Upper lobe of left lung (tissue), 6 donors: Measurements from ENCODE around the gene UGT1A10. TPM values are rescaled to one million over a fixed set of nuclear protein-coding genes. Genes with fewer than 3 reads are reported as not detected.
"Not testable (repeated sequence)": the region's sequence is repeated elsewhere in the genome, so short reads cannot be mapped to it uniquely, and the experiment has no call there.

ENCODE experiments used
- ATAC-seq, 2 donors: fragments of 200-7000 bp; cut with Tn5 transposase; one replicate each; pipeline ENCODE4 v1.9.1; 2022; ENCODE audit warnings: mild to moderate bottlenecking in 2 of 2, moderate library complexity in 2 of 2; ENCODE audit not compliant: low FRiP score in 2 of 2
- DNase-seq, 2 donors: peaks; one replicate each; pipeline ENCODE4 v3.0.0-alpha.2; 2019 to 2020
- H3K27ac ChIP-seq, 4 donors: fragments of 200-600 bp; sonication (generic); one replicate each; pipeline ENCODE4 v1.5.1; 2016 to 2019
- H3K27me3 ChIP-seq, 4 donors: fragments of 200-600 bp; sonication (generic); one replicate each; pipeline ENCODE4 v1.5.1; 2017 to 2019
- H3K36me3 ChIP-seq, 4 donors: fragments of 200-600 bp; sonication (generic); one replicate each; pipeline ENCODE4 v1.5.1; 2016 to 2019
- H3K4me1 ChIP-seq, 4 donors: fragments of 200-600 bp; sonication (generic); one replicate each; pipeline ENCODE4 v1.5.1; 2018 to 2019
- H3K4me3 ChIP-seq, 4 donors: fragments of 200-600 bp; sonication (generic); one replicate each; pipeline ENCODE4 v1.5.1; 2017 to 2019; ENCODE audit warnings: mild to moderate bottlenecking in 2 of 4, moderate library complexity in 1 of 4
- H3K9me3 ChIP-seq, 4 donors: fragments of 200-600 bp; sonication (generic); one replicate each; pipeline ENCODE4 v1.5.1; 2018 to 2019
- CTCF ChIP-seq, 6 experiments: fragments of 450-650 bp in 4 of 6; fragments of 200-600 bp in 2 of 6; sonication (generic) in 2 of 6; IDR thresholded peaks; one replicate each; pipeline ENCODE4 v1.5.1; 2016 to 2019; ENCODE audit warnings: antibody characterized with exemption in 6 of 6
- EP300 ChIP-seq, 4 donors: sonication (generic); formaldehyde crosslinking; IDR thresholded peaks; one replicate each; pipeline ENCODE4 v1.5.1; 2017; ENCODE audit warnings: antibody characterized with exemption in 4 of 4, control low read depth in 2 of 4
- POLR2A ChIP-seq, 4 donors: fragments of 450-650 bp; IDR thresholded peaks; one replicate each; pipeline ENCODE4 v1.5.1; 2016 to 2017; ENCODE audit warnings: antibody characterized with exemption in 4 of 4, mild to moderate bottlenecking in 2 of 4
- POLR2AphosphoS5 ChIP-seq, 2 donors: sonication (generic); formaldehyde crosslinking; IDR thresholded peaks; one replicate each; pipeline ENCODE4 v1.5.1; 2017; ENCODE audit warnings: antibody characterized with exemption in 2 of 2
- WGBS, 2 donors: methylation state at CpG; one replicate each; pipeline ENCODE4 v1.1.5; 2017 to 2018; 5-methylcytosine and 5-hydroxymethylcytosine counted together
- total RNA-seq, 6 donors: library from RNA; depleted of rRNA in 4 of 6; stranded (reverse); fragments of >200 nt in 4 of 6; gene quantifications; one replicate each; pipeline versions ENCODE4 v1.1.0 to v1.2.1, GENCODE V29; 2016 to 2021
- donor health status: DM: no; HTN: no; CAD: no; lungs with moderate emphysema.
- donor health status: DM: no; HTN: yes; CAD: no; lungs with severe emphysema.

UGT1A10 gene
- total RNA-seq, 6 donors from 2014 or later, result not detected

DNA sequence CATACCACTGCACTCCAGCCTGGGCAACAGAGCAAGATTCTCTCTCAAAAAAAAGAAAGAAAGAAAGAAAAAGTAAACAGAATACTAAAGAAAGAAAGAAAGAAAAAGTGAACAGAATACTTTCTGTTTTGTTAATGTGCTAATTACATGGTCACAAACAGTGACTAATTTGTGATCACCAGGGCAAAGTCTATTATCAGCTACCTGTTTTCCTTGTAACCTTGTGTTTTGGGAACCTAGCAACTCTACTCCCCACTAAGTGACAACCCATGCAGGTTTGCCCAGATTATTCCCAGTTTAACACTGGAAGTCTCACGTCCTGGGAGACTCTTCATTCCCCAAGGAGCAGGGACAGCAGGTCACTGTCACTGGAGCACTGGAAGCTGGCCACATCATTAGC lies 18.8 kb downstream of the UGT1A10 start:
- Histone ChIP-seq H3K9me3 (no peaks in the 10 kb centered on the region), H3K27ac (no peak overlapping the region), H3K36me3 (no peaks in the 10 kb centered on the region), H3K4me3 (no peak overlapping the region), H3K27me3 (no peaks in the 10 kb centered on the region), H3K4me1 (no peaks in the 10 kb centered on the region)
- no peak for ATAC-seq
- no peak for DNase-seq
- 53 to 56% methylated on average over 1 of the region's 1 CpG for WGBS, 2 donors
- TF ChIP-seq CTCF (IDR thresholded peaks at IDR 0.05) (no peak), EP300 (IDR thresholded peaks at IDR 0.05) (no peak), POLR2A (IDR thresholded peaks at IDR 0.05) (no peak), POLR2AphosphoS5 (IDR thresholded peaks at IDR 0.05) (no peak)

DNA sequence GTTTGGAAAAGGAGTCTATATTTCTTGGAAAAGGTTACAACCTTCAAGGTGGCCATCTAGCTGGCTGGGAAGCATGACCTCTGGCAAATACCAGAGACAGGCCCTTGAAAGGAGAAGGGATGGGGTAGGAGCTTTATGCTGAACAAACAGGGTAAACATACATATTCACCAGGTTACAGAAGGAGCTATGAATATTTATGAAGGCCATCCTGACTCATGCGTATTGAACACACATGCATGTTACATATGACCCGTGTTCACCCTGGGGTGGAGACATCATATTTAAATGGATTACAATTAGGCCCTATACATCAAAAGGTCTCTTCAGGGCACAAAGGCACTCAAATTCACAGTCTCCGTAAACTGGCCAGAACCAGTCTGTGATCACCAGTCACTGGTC lies 19.7 kb downstream of the UGT1A10 start:
- not testable (repeated sequence) for H3K36me3 ChIP-seq, H3K9me3 ChIP-seq, H3K27me3 ChIP-seq, H3K4me1 ChIP-seq, H3K27ac ChIP-seq, H3K4me3 ChIP-seq, DNase-seq, ATAC-seq
- 85 to 98% methylated on average over 2 to 3 of the region's 3 CpGs for WGBS, 2 donors

GRCh38 chr2:233656443-233656842 lies 20.2 kb downstream of the UGT1A10 start:
- Histone ChIP-seq H3K9me3 (peaks cover 0 to 5% (median 0%) of the 10 kb centered on the region in 4 donors), H3K27me3 (no peaks in the 10 kb centered on the region), H3K27ac (no peak overlapping the region), H3K4me3 (no peak overlapping the region), H3K36me3 (no peaks in the 10 kb centered on the region), H3K4me1 (no peaks in the 10 kb centered on the region)
- no peak for TF ChIP-seq CTCF (IDR thresholded peaks at IDR 0.05)
- no peak for TF ChIP-seq POLR2AphosphoS5 (IDR thresholded peaks at IDR 0.05)
- no peak for TF ChIP-seq EP300 (IDR thresholded peaks at IDR 0.05)
- TF ChIP-seq POLR2A (IDR thresholded peaks at IDR 0.05), result no peak
- DNase-seq, result no peak
- WGBS, 2 donors, result 71 to 94% methylated on average over 10 of the region's 10 CpGs
- no peak for ATAC-seq

- Histone ChIP-seq H3K27ac (no peak overlapping the region), H3K9me3 (peaks cover 0 to 5% (median 0%) of the 10 kb centered on the region in 4 donors), H3K27me3 (no peaks in the 10 kb centered on the region), H3K4me3 (no peak overlapping the region), H3K4me1 (no peaks in the 10 kb centered on the region), H3K36me3 (no peaks in the 10 kb centered on the region)
- no peak for DNase-seq
- ATAC-seq, result no peak
- TF ChIP-seq POLR2A (IDR thresholded peaks at IDR 0.05) (no peak), CTCF (IDR thresholded peaks at IDR 0.05) (no peak), EP300 (IDR thresholded peaks at IDR 0.05) (no peak), POLR2AphosphoS5 (IDR thresholded peaks at IDR 0.05) (no peak)
Observed at GRCh38 chr2:233658610-233659009, 22.4 kb downstream of the UGT1A10 start.

DNA sequence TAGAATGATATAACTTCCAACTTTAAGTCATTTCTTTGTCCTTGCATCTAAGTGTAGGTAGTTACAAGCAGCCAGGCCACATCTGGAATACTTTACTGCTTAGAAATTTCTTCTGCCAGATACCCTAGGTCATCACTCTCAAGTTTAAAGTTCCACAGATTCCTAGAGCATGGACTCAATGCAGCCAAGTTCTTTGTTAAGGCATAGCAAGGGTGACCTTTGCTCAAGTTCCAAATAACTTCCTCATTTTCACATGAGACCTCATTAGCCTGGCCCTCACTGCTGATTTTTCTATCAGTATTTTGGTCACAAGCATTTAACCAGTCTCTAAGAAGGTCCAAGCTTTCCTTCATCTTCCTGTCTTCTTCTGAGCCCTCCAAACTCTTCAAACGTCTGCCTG lies 27.7 kb downstream of the UGT1A10 start:
- ATAC-seq, result no peak
- Histone ChIP-seq H3K4me3 (no peak overlapping the region), H3K4me1 (no peaks in the 10 kb centered on the region), H3K9me3 (peaks cover 0 to 5% (median 0%) of the 10 kb centered on the region in 4 donors), H3K27ac (no peak overlapping the region), H3K36me3 (no peaks in the 10 kb centered on the region), H3K27me3 (no peaks in the 10 kb centered on the region)
- no peak for DNase-seq
- WGBS, 2 donors, result 34 to 43% methylated on average over 1 of the region's 1 CpG
- TF ChIP-seq EP300 (IDR thresholded peaks at IDR 0.05), result no peak
- TF ChIP-seq POLR2AphosphoS5 (IDR thresholded peaks at IDR 0.05), result no peak
- TF ChIP-seq CTCF (IDR thresholded peaks at IDR 0.05), result no peak
- TF ChIP-seq POLR2A (IDR thresholded peaks at IDR 0.05), result no peak
